WTC11 (cell line): ENCODE measurements around the gene CSNK1G1.

Experiments
- ATF3 ChIP-seq: sonication (generic); formaldehyde crosslinking; conservative IDR thresholded peaks from 2 replicates; pipeline ENCODE4 v1.8.1; 2022; ENCODE audit warnings: mild to moderate bottlenecking, missing genetic modification reagents
- CBFB ChIP-seq: sonication (generic); formaldehyde crosslinking; IDR thresholded peaks from 2 replicates; pipeline ENCODE4 v1.8.1; 2022; ENCODE audit warnings: mild to moderate bottlenecking, low read depth, missing genetic modification reagents
- CREM ChIP-seq: sonication (generic); formaldehyde crosslinking; IDR thresholded peaks from 2 replicates; pipeline ENCODE4 v1.8.1; 2022; ENCODE audit warnings: mild to moderate bottlenecking, missing genetic modification reagents, moderate library complexity
- CTCF ChIP-seq: fragments of 200-600 bp; IDR thresholded peaks from 2 replicates; pipeline ENCODE4 v1.8.0; 2022; ENCODE audit warnings: antibody characterized with exemption
- FOXP1 ChIP-seq: sonication (generic); formaldehyde crosslinking; IDR thresholded peaks from 2 replicates; pipeline ENCODE4 v1.8.0; 2022; ENCODE audit warnings: missing genetic modification reagents, mild to moderate bottlenecking, moderate library complexity, borderline replicate concordance
- MAX ChIP-seq: sonication (generic); formaldehyde crosslinking; IDR thresholded peaks from 2 replicates; pipeline ENCODE4 v1.8.0; 2022; ENCODE audit warnings: mild to moderate bottlenecking, missing genetic modification reagents
- NFE2L1 ChIP-seq: sonication (generic); formaldehyde crosslinking; IDR thresholded peaks from 2 replicates; pipeline ENCODE4 v1.8.1; 2023; ENCODE audit warnings: missing genetic modification reagents
- OVOL2 ChIP-seq: fragments of 250-450 bp; sonication (Bioruptor Pico); IDR thresholded peaks from 2 replicates; pipeline ENCODE4 v1.9.0; 2021; ENCODE audit warnings: mild to moderate bottlenecking, borderline replicate concordance
- ZNF138 ChIP-seq: sonication (generic); formaldehyde crosslinking; conservative IDR thresholded peaks from 2 replicates; pipeline ENCODE4 v1.8.1; 2022; ENCODE audit warnings: mild to moderate bottlenecking, moderate library complexity, missing genetic modification reagents
- ZSCAN18 ChIP-seq: fragments of 250-450 bp; sonication (Bioruptor Pico); IDR thresholded peaks from 2 replicates; pipeline ENCODE4 v2.1.2; 2022; ENCODE audit warnings: mild to moderate bottlenecking, moderate library complexity

GRCh38 chr15:64216196-64216595, 139.8 kb downstream of the CSNK1G1 start:
- TF ChIP-seq CBFB (CRISPR knock-in tag) (no peak), OVOL2 (CRISPR knock-in tag) (no peak), CTCF (no peak), CREM (no peak), MAX (CRISPR knock-in tag) (no peak), ATF3 (CRISPR knock-in tag) (no peak), ZSCAN18 (CRISPR knock-in tag) (no peak), FOXP1 (CRISPR knock-in tag) (no peak), NFE2L1 (CRISPR knock-in tag) (no peak), ZNF138 (no peak)
